CD4-positive, alpha-beta T cell (primary cell): Measurements from ENCODE around the gene MYB. TPM values are rescaled to one million over a fixed set of nuclear protein-coding genes. Genes with fewer than 3 reads are reported as not detected.

ENCODE experiments used
- ATAC-seq: fragments of 200-7000 bp; cut with Tn5 transposase; one replicate; pipeline ENCODE4 v1.10.0; 2022; ENCODE audit warnings: mild to moderate bottlenecking; ENCODE audit not compliant: poor library complexity
- CTCF ChIA-PET: fragments of 350-600 bp; sonication (Branson Sonifier 250); formaldehyde crosslinking; loops from one replicate; lab custom pipeline; 2021; ENCODE audit warnings: antibody characterized with exemption, inconsistent platforms; lab: Charles Lee
- POLR2A ChIA-PET: fragments of 350-600 bp; sonication (Branson Sonifier 250); formaldehyde crosslinking; loops from one replicate; lab custom pipeline; 2021; ENCODE audit warnings: antibody characterized with exemption, inconsistent platforms; lab: Charles Lee
- DNase-seq, 14 experiments: peaks; one replicate each; pipeline ENCODE4 v3.0.0-alpha.2; 2013 to 2020; ENCODE audit warnings: mixed read lengths in 2 of 14
- H3K27ac ChIP-seq, 2 donors: one replicate each; pipeline versions ENCODE4 v1.5.1 to v1.7.0; 2013; ENCODE audit warnings: low read length in 2 of 2, low read depth in 1 of 2, mild to moderate bottlenecking in 1 of 2
- H3K27me3 ChIP-seq, 2 experiments: 1 replicate in 1 of 2; 2 replicates in 1 of 2; pipeline versions ENCODE4 v1.6.1 to v1.7.0; 2013; ENCODE audit warnings: low read length in 2 of 2, control low read depth in 1 of 2, mild to moderate bottlenecking in 1 of 2, moderate library complexity in 1 of 2; ENCODE audit not compliant: insufficient read depth in 2 of 2, control insufficient read depth in 1 of 2
- H3K36me3 ChIP-seq: one replicate; pipeline ENCODE4 v1.6.1; 2013; ENCODE audit warnings: low read length, control low read depth; ENCODE audit not compliant: insufficient read depth
- H3K4me1 ChIP-seq: one replicate; pipeline ENCODE4 v1.6.1; 2013; ENCODE audit warnings: low read length, control low read depth; ENCODE audit not compliant: insufficient read depth
- H3K4me3 ChIP-seq: one replicate; pipeline ENCODE4 v1.5.1; 2013; ENCODE audit warnings: mild to moderate bottlenecking, low read length, moderate library complexity
- H3K9me3 ChIP-seq, 2 experiments: 1 replicate in 1 of 2; 2 replicates in 1 of 2; pipeline versions ENCODE4 v1.6.1 to v1.7.0; 2013; ENCODE audit warnings: low read length in 2 of 2, mild to moderate bottlenecking in 2 of 2, control low read depth in 1 of 2, moderate library complexity in 1 of 2; ENCODE audit not compliant: control insufficient read depth in 1 of 2, insufficient read depth in 1 of 2
- H3K27ac Mint-ChIP-seq: one replicate; pipeline ENCODE4 v1.8.0; 2020; ENCODE audit warnings: mixed read lengths
- H3K27me3 Mint-ChIP-seq: one replicate; pipeline ENCODE4 v1.8.0; 2021; ENCODE audit warnings: mixed read lengths
- H3K36me3 Mint-ChIP-seq: one replicate; pipeline ENCODE4 v1.8.0; 2021; ENCODE audit warnings: low read depth, mixed read lengths
- H3K4me1 Mint-ChIP-seq: one replicate; pipeline ENCODE4 v1.8.0; 2021; ENCODE audit warnings: low read depth, mixed read lengths
- H3K4me3 Mint-ChIP-seq: one replicate; pipeline ENCODE4 v1.8.0; 2020; ENCODE audit warnings: mild to moderate bottlenecking, mixed read lengths
- H3K9me3 Mint-ChIP-seq: one replicate; pipeline ENCODE4 v1.8.0; 2020; ENCODE audit warnings: mixed read lengths
- CTCF ChIP-seq: fragments of 200-600 bp; IDR thresholded peaks from one replicate; pipeline ENCODE4 v1.8.0; 2022; ENCODE audit warnings: antibody characterized with exemption, mild to moderate bottlenecking
- intact Hi-C, 2 experiments: fragments of 100-400 bp; cut with DNase I in 1 of 2; cut with micrococcal nuclease in 1 of 2; formaldehyde crosslinking; loops; one replicate each; pipeline versions ENCODE4 v1.15.1 to v1.9.0; 2023 to 2025; cut with DNase I, micrococcal nuclease
- total RNA-seq, 174 experiments: library from RNA in 2 of 174; stranded (reverse) in 2 of 174; gene quantifications; one replicate each; pipeline ENCODE4 v1.2.3 and lab custom pipeline; 2021 to 2026

MYB gene
- total RNA-seq, 2 experiments from 2014 or later, result 2.0 to 2.6 TPM

- no peaks in the 10 kb centered on the region for H3K36me3 ChIP-seq
- TF ChIP-seq CTCF, result no peak
- DNase-seq (no peak), ATAC-seq (no peak)
- Mint-ChIP-seq H3K36me3 (no peaks in the 10 kb centered on the region), H3K9me3 (no peaks in the 10 kb centered on the region), H3K27me3 (no peaks in the 10 kb centered on the region), H3K4me1 (peaks cover 8% of the 10 kb centered on the region), H3K27ac (no peak overlapping the region), H3K4me3 (no peak overlapping the region)
- ChIA-PET CTCF (no interaction called here), POLR2A (interaction anchor here (0.6 to 1.6 kb wide), 2 partner anchors 20 to 67 kb away, joined by 3 read pairs; no protein-coding TSS in a partner anchor)
- H3K27ac ChIP-seq, result no peak overlapping the region
- H3K4me3 ChIP-seq, result no peak overlapping the region
- intact Hi-C loops, result no loop called here
- H3K9me3 ChIP-seq, result no peaks in the 10 kb centered on the region
- no peaks in the 10 kb centered on the region for H3K27me3 ChIP-seq
- no peaks in the 10 kb centered on the region for H3K4me1 ChIP-seq
Observed at GRCh38 chr6:135229996-135230395, 48.9 kb downstream of the MYB start.

- CTCF ChIA-PET, result no interaction called here
- H3K36me3 Mint-ChIP-seq, result no peaks in the 10 kb centered on the region
- peaks cover 8% of the 10 kb centered on the region for H3K4me1 Mint-ChIP-seq
- no peaks in the 10 kb centered on the region for H3K27me3 Mint-ChIP-seq
- Histone ChIP-seq H3K9me3 (no peaks in the 10 kb centered on the region), H3K27me3 (no peaks in the 10 kb centered on the region), H3K4me3 (no peak overlapping the region), H3K36me3 (no peaks in the 10 kb centered on the region), H3K4me1 (no peaks in the 10 kb centered on the region), H3K27ac (no peak overlapping the region)
- H3K9me3 Mint-ChIP-seq, result no peaks in the 10 kb centered on the region
- intact Hi-C loops, result no loop called here
- POLR2A ChIA-PET, result no interaction called here
- ATAC-seq, result no peak
- no peak overlapping the region for H3K4me3 Mint-ChIP-seq
- TF ChIP-seq CTCF, result no peak
- DNase-seq, result no peak
- H3K27ac Mint-ChIP-seq, result no peak overlapping the region
Observed at GRCh38 chr6:135230711-135231468, 49.8 kb downstream of the MYB start.

- no peaks in the 10 kb centered on the region for H3K9me3 ChIP-seq
- H3K4me3 ChIP-seq, result no peak overlapping the region
- intact Hi-C loops, result no loop called here
- no peak overlapping the region for H3K27ac ChIP-seq
- H3K4me1 ChIP-seq, result no peaks in the 10 kb centered on the region
- Mint-ChIP-seq H3K36me3 (no peaks in the 10 kb centered on the region), H3K4me1 (peaks cover 8% of the 10 kb centered on the region), H3K27ac (no peak overlapping the region), H3K9me3 (no peaks in the 10 kb centered on the region), H3K27me3 (no peaks in the 10 kb centered on the region), H3K4me3 (no peak overlapping the region)
- no peaks in the 10 kb centered on the region for H3K27me3 ChIP-seq
- ATAC-seq, result no peak
- DNase-seq, result no peak
- no peaks in the 10 kb centered on the region for H3K36me3 ChIP-seq
- CTCF ChIA-PET, result no interaction called here
- no peak for TF ChIP-seq CTCF
- POLR2A ChIA-PET, result no interaction called here
Observed at GRCh38 chr6:135231469-135231844, 50.3 kb downstream of the MYB start.
